Activated CD4-positive, alpha-beta memory T cell treated with anti-CD3 and anti-CD28 coated beads for 36 hours (primary cell): Measurements from ENCODE around the gene OR5B17. TPM values are rescaled to one million over a fixed set of nuclear protein-coding genes. Genes with fewer than 3 reads are reported as not detected.
"Not testable (repeated sequence)": the region's sequence is repeated elsewhere in the genome, so short reads cannot be mapped to it uniquely, and the experiment has no call there.

ENCODE experiments used
- CTCF ChIA-PET: fragments of 350-600 bp; sonication (Branson Sonifier 250); formaldehyde crosslinking; loops from one replicate; lab custom pipeline; 2021; ENCODE audit warnings: antibody characterized with exemption, inconsistent platforms; lab: Charles Lee
- POLR2A ChIA-PET: fragments of 350-600 bp; sonication (Branson Sonifier 250); formaldehyde crosslinking; loops from one replicate; lab custom pipeline; 2021; ENCODE audit warnings: antibody characterized with exemption; lab: Charles Lee
- DNase-seq: peaks from one replicate; pipeline ENCODE4 v3.0.0-alpha.2; 2020
- H3K27ac Mint-ChIP-seq: one replicate; pipeline ENCODE4 v1.8.0; 2021; ENCODE audit warnings: mixed read lengths
- H3K27me3 Mint-ChIP-seq: one replicate; pipeline ENCODE4 v1.8.0; 2021; ENCODE audit warnings: mixed read lengths
- H3K36me3 Mint-ChIP-seq: one replicate; pipeline ENCODE4 v1.8.0; 2021; ENCODE audit warnings: mixed read lengths
- H3K4me1 Mint-ChIP-seq: one replicate; pipeline ENCODE4 v1.8.0; 2021; ENCODE audit warnings: low read depth, mixed read lengths
- H3K4me3 Mint-ChIP-seq: one replicate; pipeline ENCODE4 v1.8.0; 2021; ENCODE audit warnings: mild to moderate bottlenecking, mixed read lengths
- H3K9me3 Mint-ChIP-seq: one replicate; pipeline ENCODE4 v1.8.0; 2021; ENCODE audit warnings: mixed read lengths
- intact Hi-C: fragments of 100-400 bp; cut with micrococcal nuclease; formaldehyde crosslinking; loops from one replicate; pipeline ENCODE4 v1.15.1; 2023
- total RNA-seq, 2 experiments: library from RNA; stranded (reverse); gene quantifications; one replicate each; pipeline ENCODE4 v1.2.3, GENCODE V29; 2021

OR5B17 gene
- total RNA-seq: not detected

- no peaks in the 10 kb centered on the region for H3K9me3 Mint-ChIP-seq
- no peak for DNase-seq
- intact Hi-C loops: no loop called here
- no peak within 1 kb of the TSS for H3K4me3 Mint-ChIP-seq
- ChIA-PET POLR2A (no interaction called here), CTCF (no interaction called here)
- H3K27ac Mint-ChIP-seq: no peak within 1 kb of the TSS
- H3K36me3 Mint-ChIP-seq: no peaks in the 10 kb centered on the region
- H3K27me3 Mint-ChIP-seq: peaks cover 19% of the 10 kb centered on the region
- no peaks in the 10 kb centered on the region for H3K4me1 Mint-ChIP-seq
Observed at GRCh38 chr11:58358969-58359368, at the start of gene OR5B17. TSS of gene OR5B17 (minus strand) at chr11:58359069. CDS start at chr11:58359069, 0 bp downstream.

DNA sequence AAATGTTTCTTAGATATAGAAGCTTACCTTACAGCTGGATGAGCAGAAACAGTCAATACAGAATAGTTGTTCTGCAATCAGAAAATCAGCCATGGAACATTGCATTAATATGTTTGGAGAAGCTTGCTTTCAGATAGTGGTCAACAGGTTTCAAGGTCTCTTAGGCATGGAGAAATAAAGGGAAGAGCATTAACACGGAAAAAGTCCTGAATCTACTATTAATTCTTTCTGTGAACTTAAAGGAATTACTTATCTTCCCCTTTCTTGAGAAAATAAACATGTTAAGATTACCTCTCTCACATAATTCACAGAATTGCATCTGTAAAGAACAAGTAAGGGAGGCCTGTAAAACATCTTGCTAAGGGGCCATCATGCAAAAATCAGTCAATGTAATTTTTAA lies 47.9 kb upstream of the OR5B17 start, which contains the start of gene OR5B3:
TSS of gene OR5B3 (minus strand) at position 101 of the 400 bp plus-strand sequence. CDS start 3,465 bp downstream, outside the sequence.
- ChIA-PET POLR2A (no interaction called here), CTCF (interaction anchor here (0.6 kb wide), 1 partner anchor 645 kb away, joined by 3 read pairs; the partner anchor contains the start of gene CTNND1)
- peaks cover 2% of the 10 kb centered on the region for H3K36me3 Mint-ChIP-seq
- H3K9me3 Mint-ChIP-seq: peaks cover 31% of the 10 kb centered on the region
- H3K27me3 Mint-ChIP-seq: peaks cover 7% of the 10 kb centered on the region
- H3K27ac Mint-ChIP-seq: no peak within 1 kb of the TSS
- intact Hi-C loops: no loop called here
- no peak for DNase-seq
- no peaks in the 10 kb centered on the region for H3K4me1 Mint-ChIP-seq
- no peak within 1 kb of the TSS for H3K4me3 Mint-ChIP-seq

- DNase-seq, H3K4me1 Mint-ChIP-seq, H3K27ac Mint-ChIP-seq, POLR2A ChIA-PET, H3K9me3 Mint-ChIP-seq, H3K27me3 Mint-ChIP-seq, H3K36me3 Mint-ChIP-seq, H3K4me3 Mint-ChIP-seq, CTCF ChIA-PET: not testable (repeated sequence)
- intact Hi-C loops: loop anchor here (10.0 kb wide), 1 partner anchor 125 kb away; no protein-coding TSS in a partner anchor
Observed at GRCh38 chr11:58399622-58400021, 40.8 kb upstream of the OR5B17 start.

DNA sequence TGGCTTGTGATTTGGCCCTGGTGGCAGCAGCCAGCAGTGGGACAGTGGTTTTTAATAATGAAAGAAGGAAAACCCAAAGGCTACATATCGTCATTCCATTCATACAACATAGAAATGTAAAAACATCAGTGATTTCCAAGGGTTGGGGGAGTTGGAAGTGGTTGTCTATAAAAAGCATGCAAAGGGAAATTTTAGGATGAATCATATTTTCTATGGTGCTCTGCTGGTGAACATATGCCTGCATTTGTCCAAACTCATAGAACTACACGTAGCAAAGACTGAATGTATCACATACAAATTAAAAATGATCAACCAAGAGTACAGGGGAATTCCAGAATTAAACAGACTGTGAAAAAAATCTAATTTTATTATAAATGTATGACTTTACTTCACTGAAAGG lies 36.7 kb upstream of the OR5B17 start:
- H3K27ac Mint-ChIP-seq: no peak overlapping the region
- intact Hi-C loops: loop anchor here (10.0 kb wide), 1 partner anchor 129 kb away; no protein-coding TSS in a partner anchor
- H3K4me3 Mint-ChIP-seq: no peak overlapping the region
- peaks cover 2% of the 10 kb centered on the region for H3K27me3 Mint-ChIP-seq
- H3K4me1 Mint-ChIP-seq: no peaks in the 10 kb centered on the region
- DNase-seq: no peak
- ChIA-PET CTCF (no interaction called here), POLR2A (no interaction called here)
- H3K36me3 Mint-ChIP-seq: peaks cover 2% of the 10 kb centered on the region
- peaks cover 5% of the 10 kb centered on the region for H3K9me3 Mint-ChIP-seq

DNA sequence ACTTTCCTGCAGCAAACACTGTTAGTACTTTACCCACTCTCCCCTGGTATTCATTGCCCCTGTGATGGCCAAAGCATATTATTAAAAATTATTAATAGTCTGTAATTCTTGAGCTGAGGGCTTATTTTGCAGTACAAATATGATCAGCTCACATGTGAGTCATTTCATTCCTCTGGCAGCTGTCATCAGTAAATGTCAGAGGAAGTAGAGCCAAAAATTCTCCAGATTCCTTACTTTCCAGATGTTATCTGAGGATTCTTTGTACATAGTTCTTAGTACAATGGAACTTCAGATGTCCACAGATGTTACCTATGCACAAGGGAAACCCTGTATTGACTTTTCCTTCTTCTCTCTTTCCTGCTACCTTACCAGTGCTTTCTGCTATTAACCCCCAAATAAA lies 35.3 kb upstream of the OR5B17 start:
- no peak for DNase-seq
- intact Hi-C loops: loop anchor here (10.0 kb wide), 1 partner anchor 131 kb away; no protein-coding TSS in a partner anchor
- H3K27ac Mint-ChIP-seq: no peak overlapping the region
- CTCF ChIA-PET: no interaction called here
- H3K36me3 Mint-ChIP-seq: peaks cover 2% of the 10 kb centered on the region
- POLR2A ChIA-PET: no interaction called here
- no peak overlapping the region for H3K4me3 Mint-ChIP-seq
- peaks cover 2% of the 10 kb centered on the region for H3K27me3 Mint-ChIP-seq
- peaks cover 5% of the 10 kb centered on the region for H3K9me3 Mint-ChIP-seq
- H3K4me1 Mint-ChIP-seq: no peaks in the 10 kb centered on the region

- no peak overlapping the region for H3K27ac Mint-ChIP-seq
- ChIA-PET POLR2A (no interaction called here), CTCF (no interaction called here)
- peaks cover 2% of the 10 kb centered on the region for H3K27me3 Mint-ChIP-seq
- no peak for DNase-seq
- peaks cover 5% of the 10 kb centered on the region for H3K9me3 Mint-ChIP-seq
- no peak overlapping the region for H3K4me3 Mint-ChIP-seq
- no peaks in the 10 kb centered on the region for H3K4me1 Mint-ChIP-seq
- H3K36me3 Mint-ChIP-seq: peaks cover 2% of the 10 kb centered on the region
- intact Hi-C loops: loop anchor here (10.0 kb wide), 1 partner anchor 132 kb away; no protein-coding TSS in a partner anchor
Observed at GRCh38 chr11:58392746-58393145, 33.9 kb upstream of the OR5B17 start.

- Mint-ChIP-seq H3K9me3 (peaks cover 5% of the 10 kb centered on the region), H3K4me1 (no peaks in the 10 kb centered on the region), H3K27me3 (peaks cover 2% of the 10 kb centered on the region), H3K4me3 (no peak overlapping the region), H3K36me3 (peaks cover 2% of the 10 kb centered on the region), H3K27ac (no peak overlapping the region)
- ChIA-PET CTCF (no interaction called here), POLR2A (no interaction called here)
- intact Hi-C loops: loop anchor here (10.0 kb wide), 1 partner anchor 133 kb away; no protein-coding TSS in a partner anchor
- no peak for DNase-seq
Observed at GRCh38 chr11:58391879-58392278, 33.0 kb upstream of the OR5B17 start.

DNA sequence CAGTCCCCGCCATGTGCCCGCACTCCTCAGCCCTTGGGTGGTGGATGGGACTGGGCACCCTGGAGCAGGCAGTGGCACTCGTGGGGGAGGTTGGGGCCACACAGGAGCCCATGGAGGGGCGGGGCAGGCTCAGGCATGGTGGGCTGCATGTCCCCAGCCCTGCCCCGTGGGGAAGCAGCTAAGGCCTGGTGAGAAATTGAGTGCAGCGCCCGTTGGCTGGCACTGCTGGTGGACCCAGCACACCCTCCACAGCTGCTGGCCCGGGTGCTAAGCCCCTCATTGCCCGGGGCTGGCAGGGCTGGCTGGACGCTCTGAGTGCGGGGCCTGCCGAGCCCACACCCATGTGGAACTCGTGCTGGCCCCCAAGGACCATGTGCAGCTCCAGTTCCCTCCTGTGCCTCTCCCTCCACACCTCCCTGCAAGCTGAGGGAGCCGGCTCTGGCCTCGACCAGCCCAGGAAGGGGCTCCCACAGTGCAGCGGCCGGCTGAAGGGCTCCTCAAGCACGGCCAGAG lies 31.7 kb upstream of the OR5B17 start:
- ChIA-PET POLR2A (no interaction called here), CTCF (no interaction called here)
- Mint-ChIP-seq H3K27me3 (peaks cover 2% of the 10 kb centered on the region), H3K9me3 (peaks cover 5% of the 10 kb centered on the region), H3K4me3 (no peak overlapping the region), H3K36me3 (peaks cover 2% of the 10 kb centered on the region), H3K27ac (no peak overlapping the region), H3K4me1 (no peaks in the 10 kb centered on the region)
- intact Hi-C loops: loop anchor here (10.0 kb wide), 1 partner anchor 134 kb away; no protein-coding TSS in a partner anchor
- DNase-seq: no peak

DNA sequence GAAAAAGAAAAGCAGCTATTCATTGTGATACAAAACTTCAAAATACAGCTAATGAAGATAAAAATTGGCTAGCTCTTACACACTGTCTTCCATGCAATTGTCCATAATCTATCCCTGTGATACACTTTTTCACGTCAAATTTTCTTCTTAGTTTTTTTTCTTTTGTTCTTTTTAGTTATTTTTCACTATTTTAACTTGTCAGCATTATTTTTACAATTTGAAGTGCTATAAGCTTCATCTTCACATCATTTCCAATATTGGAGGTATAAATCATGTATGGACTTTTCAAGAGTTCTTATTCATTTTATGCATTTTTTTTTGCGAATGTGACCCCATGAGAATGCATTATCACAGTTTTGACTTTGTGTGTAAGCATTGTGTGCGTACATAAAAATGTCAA lies 4.1 kb downstream of the OR5B17 start:
- Mint-ChIP-seq H3K27me3 (peaks cover 7% of the 10 kb centered on the region), H3K27ac (no peak overlapping the region), H3K9me3 (no peaks in the 10 kb centered on the region), H3K4me3 (no peak overlapping the region), H3K4me1 (no peaks in the 10 kb centered on the region), H3K36me3 (no peaks in the 10 kb centered on the region)
- intact Hi-C loops: no loop called here
- POLR2A ChIA-PET: no interaction called here
- CTCF ChIA-PET: interaction anchor here (0.6 kb wide), 1 partner anchor 1427 kb away, joined by 3 read pairs; no protein-coding TSS in a partner anchor
- DNase-seq: no peak

GRCh38 chr11:58345204-58345603 lies 13.7 kb downstream of the OR5B17 start:
- Mint-ChIP-seq H3K27me3 (peaks cover 8% of the 10 kb centered on the region), H3K4me3 (no peak overlapping the region), H3K36me3 (no peaks in the 10 kb centered on the region), H3K4me1 (no peaks in the 10 kb centered on the region), H3K9me3 (peaks cover 6% of the 10 kb centered on the region), H3K27ac (no peak overlapping the region)
- CTCF ChIA-PET: no interaction called here
- intact Hi-C loops: no loop called here
- DNase-seq: no peak
- POLR2A ChIA-PET: no interaction called here

- Mint-ChIP-seq H3K9me3 (peaks cover 9% of the 10 kb centered on the region), H3K4me3 (no peak overlapping the region), H3K4me1 (no peaks in the 10 kb centered on the region), H3K27me3 (peaks cover 19% of the 10 kb centered on the region), H3K36me3 (no peaks in the 10 kb centered on the region), H3K27ac (no peak overlapping the region)
- ChIA-PET CTCF (no interaction called here), POLR2A (no interaction called here)
- intact Hi-C loops: no loop called here
- no peak for DNase-seq
Observed at GRCh38 chr11:58334708-58335107, 24.2 kb downstream of the OR5B17 start.

DNA sequence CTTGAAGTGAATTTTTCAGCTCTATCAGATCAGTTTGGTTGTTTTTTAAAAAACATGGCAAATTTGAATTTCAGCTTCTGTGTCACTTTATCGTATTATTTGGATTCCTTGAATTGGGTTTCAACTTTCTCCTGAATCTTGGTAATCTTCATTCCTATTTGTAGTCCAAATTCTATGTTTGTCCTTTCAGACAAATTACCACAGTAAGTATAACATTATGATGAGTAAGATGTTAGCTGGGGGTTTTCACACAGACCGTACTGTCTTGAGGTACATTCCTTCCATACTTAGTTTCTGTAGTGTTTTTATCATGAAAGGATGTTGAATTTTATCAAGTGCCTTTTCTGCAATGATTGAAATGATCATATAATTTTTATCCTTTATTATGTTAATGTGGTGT lies 28.0 kb downstream of the OR5B17 start:
- peaks cover 29% of the 10 kb centered on the region for H3K27me3 Mint-ChIP-seq
- H3K4me3 Mint-ChIP-seq: no peak overlapping the region
- POLR2A ChIA-PET: no interaction called here
- no peaks in the 10 kb centered on the region for H3K4me1 Mint-ChIP-seq
- no peak for DNase-seq
- no peaks in the 10 kb centered on the region for H3K36me3 Mint-ChIP-seq
- H3K27ac Mint-ChIP-seq: no peak overlapping the region
- intact Hi-C loops: no loop called here
- H3K9me3 Mint-ChIP-seq: peaks cover 12% of the 10 kb centered on the region
- CTCF ChIA-PET: no interaction called here

DNA sequence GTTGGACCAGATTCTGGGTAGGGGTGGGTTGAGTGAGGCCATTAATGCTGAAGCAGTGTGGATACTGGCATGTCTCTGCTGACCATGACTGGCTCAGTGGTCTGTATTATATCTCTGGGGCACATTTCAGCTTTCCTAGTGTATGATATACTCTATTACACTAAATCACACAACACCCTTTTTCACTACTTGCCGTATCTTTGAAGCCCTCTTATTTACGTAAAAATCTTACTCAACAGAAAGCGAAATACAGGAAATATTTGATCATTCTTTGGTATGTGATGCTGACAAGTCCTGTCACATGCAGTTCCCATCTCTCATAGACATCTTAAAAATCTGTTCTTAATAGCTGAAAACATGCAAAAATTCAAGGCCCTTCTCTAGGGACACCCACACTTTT lies 40.3 kb downstream of the OR5B17 start:
- ChIA-PET POLR2A (no interaction called here), CTCF (no interaction called here)
- H3K9me3 Mint-ChIP-seq: no peaks in the 10 kb centered on the region
- no peaks in the 10 kb centered on the region for H3K4me1 Mint-ChIP-seq
- no peak overlapping the region for H3K27ac Mint-ChIP-seq
- no peaks in the 10 kb centered on the region for H3K36me3 Mint-ChIP-seq
- peaks cover 3% of the 10 kb centered on the region for H3K27me3 Mint-ChIP-seq
- no peak for DNase-seq
- intact Hi-C loops: no loop called here
- no peak overlapping the region for H3K4me3 Mint-ChIP-seq
